SU-DHL-6 (cell line): ENCODE measurements around the gene PLEKHO1.

Source experiments
- CTCF ChIP-seq: fragments of 200-600 bp; sonication (generic); IDR thresholded peaks from one replicate; pipeline ENCODE4 v1.5.1; 2017; ENCODE audit warnings: antibody characterized with exemption, mild to moderate bottlenecking, low read length, moderate library complexity; ENCODE audit not compliant: insufficient read depth, poor library complexity, severe bottlenecking
- EZH2phosphoT487 ChIP-seq: fragments of 200-600 bp; sonication (generic), shearing (Covaris generic); conservative IDR thresholded peaks from 2 replicates; pipeline ENCODE4 v1.6.1; 2018; ENCODE audit warnings: mild to moderate bottlenecking, antibody characterized with exemption, low read length, moderate library complexity, mixed read lengths

- TF ChIP-seq CTCF (no peak), EZH2phosphoT487 (no peak)
These were observed 13.4 kb downstream of the PLEKHO1 start for GRCh38 chr1:150162862-150163706.
